Activated naive CD4-positive, alpha-beta T cell treated with anti-CD3 and anti-CD28 coated beads, Interleukin-2, amount 50 U/mL, for 72 hours (primary cell): ENCODE measurements around the gene KIF5C. TPM values are rescaled to one million over a fixed set of nuclear protein-coding genes. Genes with fewer than 3 reads are reported as not detected.
A peak's percentile ranks its signal among the peaks of the same experiment; 100 is the strongest.

Experiments used
- ATAC-seq, 2 donors: fragments of 150-1000 bp; cut with Tn5 transposase; 2 replicates each; pipeline ENCODE4 v1.10.0; 2021; ENCODE audit warnings: mild to moderate bottlenecking in 2 of 2, moderate library complexity in 2 of 2
- DNase-seq, 2 donors: peaks; one replicate each; pipeline ENCODE4 v3.0.0; 2021 to 2022; ENCODE audit warnings: low spot score in 2 of 2
- H3K27ac Mint-ChIP-seq, 2 donors: one replicate each; pipeline ENCODE4 v1.8.0; 2022; ENCODE audit warnings: mild to moderate bottlenecking in 2 of 2, mixed read lengths in 2 of 2
- H3K36me3 Mint-ChIP-seq, 2 donors: one replicate each; pipeline ENCODE4 v1.8.0; 2022; ENCODE audit warnings: mixed read lengths in 2 of 2
- H3K9me3 Mint-ChIP-seq, 2 donors: one replicate each; pipeline ENCODE4 v1.8.0; 2022; ENCODE audit warnings: mixed read lengths in 2 of 2
- total RNA-seq, 2 donors: library from RNA; stranded (reverse); gene quantifications; one replicate each; pipeline ENCODE4 v1.2.3, GENCODE V29; 2022

KIF5C gene
- total RNA-seq, 2 donors from 2014 or later = 16.4 to 26.8 TPM

GRCh38 chr2:148907085-148907785 lies 32.2 kb downstream of the KIF5C start:
- no peak for DNase-seq
- peaks cover 7 to 10% of the 10 kb centered on the region in 2 donors for H3K36me3 Mint-ChIP-seq
- H3K27ac Mint-ChIP-seq = no peak overlapping the region
- no peak for ATAC-seq
- H3K9me3 Mint-ChIP-seq = peaks cover 4 to 11% of the 10 kb centered on the region in 2 donors

- Mint-ChIP-seq H3K27ac (no peak overlapping the region), H3K9me3 (peaks cover 4 to 11% of the 10 kb centered on the region in 2 donors), H3K36me3 (peaks cover 7 to 10% of the 10 kb centered on the region in 2 donors)
- no peak for DNase-seq
- no peak for ATAC-seq
These were observed 34.1 kb downstream of the KIF5C start for GRCh38 chr2:148909114-148909513.

DNA sequence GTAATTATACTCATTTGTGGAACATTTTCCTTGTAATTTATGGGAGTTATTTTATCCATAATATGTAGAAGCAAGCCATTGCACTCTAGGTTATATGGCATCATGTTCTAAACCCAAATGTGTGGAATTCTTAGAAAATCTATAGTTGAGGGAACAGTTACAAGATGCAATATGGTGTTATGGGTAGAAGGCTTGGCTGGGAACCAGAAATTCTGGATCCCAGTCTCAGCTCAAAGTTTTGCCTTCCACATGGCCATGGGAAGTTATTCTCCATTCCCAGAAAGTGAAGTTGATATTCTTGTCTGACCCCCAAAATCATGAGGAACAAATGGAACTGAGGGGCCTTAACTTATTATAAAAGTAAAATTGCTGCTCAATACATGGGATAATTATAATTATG lies 38.0 kb downstream of the KIF5C start:
- ATAC-seq (no peak), DNase-seq (no peak)

GRCh38 chr2:148913492-148913891 lies 38.5 kb downstream of the KIF5C start:
- Mint-ChIP-seq H3K36me3 (peaks cover 4 to 11% of the 10 kb centered on the region in 2 donors), H3K27ac (no peak overlapping the region), H3K9me3 (peaks cover 4 to 8% of the 10 kb centered on the region in 2 donors)
- ATAC-seq (no peak), DNase-seq (no peak)

More for the DNA sequence above, 38.0 kb downstream of the KIF5C start:
- H3K27ac Mint-ChIP-seq = no peak overlapping the region
- H3K36me3 Mint-ChIP-seq = peaks cover 0 to 7% of the 10 kb centered on the region in 2 donors
- peaks cover 0 to 5% of the 10 kb centered on the region in 2 donors for H3K9me3 Mint-ChIP-seq

DNA sequence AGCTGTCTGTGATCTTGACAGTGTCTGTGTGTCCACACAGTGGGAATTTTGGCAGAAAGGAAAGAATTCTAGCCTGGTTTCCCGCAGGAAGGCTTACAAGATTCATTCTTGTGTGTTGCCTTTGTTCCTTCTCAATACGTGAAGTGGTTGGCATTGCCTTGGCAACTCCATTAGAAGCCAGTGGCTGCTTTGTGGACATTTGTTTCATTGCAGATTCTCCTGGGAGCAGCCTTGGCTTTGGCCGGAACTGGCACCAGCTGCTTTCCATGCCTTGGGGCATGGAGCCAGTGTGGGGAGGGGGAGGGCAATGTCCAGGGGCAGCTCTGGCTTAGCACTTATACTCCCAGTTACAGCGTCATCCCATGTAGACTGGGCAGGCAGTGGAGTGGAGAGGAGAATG lies 39.4 kb downstream of the KIF5C start:
- DNase-seq = no peak
- ATAC-seq = no peak
- Mint-ChIP-seq H3K9me3 (peaks cover 11 to 15% of the 10 kb centered on the region in 2 donors), H3K36me3 (peaks cover 12 to 19% of the 10 kb centered on the region in 2 donors), H3K27ac (no peak overlapping the region)

GRCh38 chr2:148917431-148917830 lies 42.4 kb downstream of the KIF5C start:
- H3K27ac Mint-ChIP-seq = peak overlapping the region in 1 of 2 donors; percentile 9
- H3K36me3 Mint-ChIP-seq = peaks cover 12 to 19% of the 10 kb centered on the region in 2 donors
- H3K9me3 Mint-ChIP-seq = peaks cover 10 to 11% of the 10 kb centered on the region in 2 donors
- ATAC-seq = peak; percentile 98 to 99
- DNase-seq = peak in 1 of 2 donors; percentile 20

DNA sequence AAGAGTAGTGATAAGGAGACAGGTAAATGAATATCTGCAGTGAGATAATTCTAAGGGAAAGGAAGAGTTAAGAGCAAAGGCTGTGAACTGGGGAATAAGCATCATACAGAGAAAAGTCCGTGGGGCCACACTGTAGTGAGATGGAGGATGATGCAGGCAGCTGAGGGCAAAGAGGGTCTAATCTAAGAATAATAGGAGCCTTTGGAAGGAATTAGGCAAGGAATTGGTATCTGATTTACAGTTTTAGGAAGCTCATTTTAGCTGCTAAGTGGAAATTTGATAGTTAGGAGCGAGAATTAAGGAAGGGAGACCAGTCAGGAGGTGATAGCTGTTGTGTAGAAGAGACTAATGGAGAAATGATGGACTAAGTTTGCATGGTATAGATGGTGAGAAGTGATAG lies 43.5 kb downstream of the KIF5C start:
- no peak overlapping the region for H3K27ac Mint-ChIP-seq
- peaks cover 12 to 19% of the 10 kb centered on the region in 2 donors for H3K36me3 Mint-ChIP-seq
- ATAC-seq = no peak
- DNase-seq = no peak
- peaks cover 10 to 11% of the 10 kb centered on the region in 2 donors for H3K9me3 Mint-ChIP-seq

- Mint-ChIP-seq H3K27ac (no peak overlapping the region), H3K9me3 (peaks cover 10 to 11% of the 10 kb centered on the region in 2 donors), H3K36me3 (peaks cover 12 to 19% of the 10 kb centered on the region in 2 donors)
- ATAC-seq = no peak
- DNase-seq = no peak
These were observed 45.5 kb downstream of the KIF5C start for GRCh38 chr2:148920559-148920958.

GRCh38 chr2:148922062-148922461 lies 47.0 kb downstream of the KIF5C start:
- no peak for DNase-seq
- H3K9me3 Mint-ChIP-seq = peaks cover 10 to 11% of the 10 kb centered on the region in 2 donors
- H3K36me3 Mint-ChIP-seq = peaks cover 15 to 26% of the 10 kb centered on the region in 2 donors
- H3K27ac Mint-ChIP-seq = no peak overlapping the region
- no peak for ATAC-seq

DNA sequence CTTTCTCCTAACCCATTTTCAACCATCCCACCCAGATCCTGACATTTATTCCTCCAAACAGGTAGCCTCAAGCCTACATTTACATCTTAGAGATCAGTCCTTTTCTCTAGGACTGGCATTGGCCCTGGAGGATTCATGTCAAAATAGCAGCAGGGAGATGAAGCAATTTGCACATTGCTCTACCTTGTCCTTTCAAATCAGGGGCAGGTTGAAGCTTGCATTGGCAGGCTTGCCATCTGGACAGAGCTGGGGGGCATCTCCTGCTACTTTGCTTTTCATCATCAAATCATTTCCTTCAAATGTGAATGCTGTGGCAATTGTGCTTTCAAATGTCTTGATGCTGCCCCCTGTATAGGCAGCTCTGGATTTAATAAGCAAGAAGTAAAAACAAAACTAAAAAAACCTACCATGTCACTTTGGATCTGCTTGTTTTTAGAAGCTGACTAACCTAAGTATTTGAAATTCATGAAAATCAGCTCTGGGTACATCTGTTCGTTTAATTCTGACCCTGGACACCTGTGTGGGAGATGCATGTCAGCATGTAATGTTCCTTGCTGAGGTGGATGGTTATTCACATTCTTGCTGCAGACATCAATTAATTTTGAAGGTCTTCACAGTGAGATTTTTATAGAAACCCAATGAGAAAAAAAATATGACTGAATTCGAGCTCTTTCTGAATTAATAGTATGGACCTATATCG lies 47.9 kb downstream of the KIF5C start:
- DNase-seq (no peak), ATAC-seq (no peak)
- Mint-ChIP-seq H3K9me3 (peaks cover 10 to 11% of the 10 kb centered on the region in 2 donors), H3K36me3 (peaks cover 18 to 30% of the 10 kb centered on the region in 2 donors), H3K27ac (no peak overlapping the region)

DNA sequence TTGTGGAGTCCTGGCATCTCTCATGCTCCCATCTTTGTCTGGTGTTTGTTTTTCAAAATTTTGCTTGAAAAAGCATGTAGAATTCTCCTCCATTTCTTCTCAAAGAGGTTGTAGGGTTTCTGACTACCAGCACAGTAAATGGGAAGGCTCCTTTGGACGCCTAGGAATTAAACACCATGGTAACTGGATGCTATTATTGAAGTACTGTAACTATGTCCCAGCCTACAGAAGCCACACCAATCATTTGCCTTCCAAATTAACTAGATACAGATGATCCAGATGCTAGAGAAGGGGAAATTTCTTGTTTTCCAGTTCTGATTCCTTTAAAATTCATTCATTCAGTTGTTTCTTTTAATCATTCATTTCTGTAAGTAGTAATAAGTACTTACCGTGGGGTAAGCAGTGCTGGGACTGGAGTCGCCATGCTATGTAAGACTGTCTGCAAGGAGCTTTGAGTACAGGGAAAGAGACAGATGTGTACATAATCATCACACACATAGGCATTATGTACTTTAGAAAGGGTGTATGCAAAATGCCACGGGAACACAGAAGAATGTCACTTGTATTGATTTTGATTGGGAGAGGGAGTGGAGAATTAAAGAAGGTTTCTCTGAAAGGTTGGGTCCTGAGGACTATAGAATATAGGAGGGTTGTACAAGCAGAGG lies 49.6 kb downstream of the KIF5C start:
- Mint-ChIP-seq H3K27ac (no peak overlapping the region), H3K36me3 (peaks cover 6 to 17% of the 10 kb centered on the region in 2 donors), H3K9me3 (no peaks in the 10 kb centered on the region)
- DNase-seq (no peak), ATAC-seq (no peak)

DNA sequence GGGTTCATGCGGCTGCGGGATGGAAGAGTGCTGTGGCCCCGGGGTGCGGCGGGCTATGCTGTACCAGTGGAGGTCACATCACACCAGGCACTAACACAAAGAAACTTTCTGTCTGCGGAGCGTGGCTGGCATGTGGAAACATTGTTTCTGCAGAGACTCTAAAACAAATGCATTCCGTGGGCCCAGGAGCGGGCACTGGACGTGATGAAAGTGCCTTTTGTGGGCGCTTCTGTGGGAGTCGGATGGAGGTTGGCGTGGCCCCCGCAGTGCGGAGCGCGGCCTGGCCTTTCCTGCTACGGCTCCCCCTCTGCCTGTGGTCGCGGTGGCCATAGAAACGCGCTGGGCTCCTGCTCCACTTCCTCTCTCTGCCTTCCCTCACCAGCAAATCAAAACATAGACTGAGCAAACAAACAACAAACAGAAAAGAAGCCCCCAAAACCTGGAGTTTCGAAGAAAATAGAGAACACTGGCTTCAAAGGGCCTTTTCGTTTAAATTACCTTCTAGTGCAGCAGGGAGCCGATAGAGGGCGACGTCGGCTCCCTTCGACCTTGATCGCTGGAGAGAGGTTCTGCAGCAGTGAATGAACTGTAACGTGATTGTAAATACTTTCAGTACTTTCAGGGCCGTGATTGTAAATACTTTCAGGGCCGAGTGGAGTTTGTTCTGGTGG lies 51.4 kb downstream of the KIF5C start:
- Mint-ChIP-seq H3K9me3 (no peaks in the 10 kb centered on the region), H3K36me3 (peaks cover 6 to 17% of the 10 kb centered on the region in 2 donors), H3K27ac (peak overlapping the region; percentile 85 to 91)
- ATAC-seq (peak; percentile 78 to 84), DNase-seq (peak in 1 of 2 donors; percentile 59)

DNA sequence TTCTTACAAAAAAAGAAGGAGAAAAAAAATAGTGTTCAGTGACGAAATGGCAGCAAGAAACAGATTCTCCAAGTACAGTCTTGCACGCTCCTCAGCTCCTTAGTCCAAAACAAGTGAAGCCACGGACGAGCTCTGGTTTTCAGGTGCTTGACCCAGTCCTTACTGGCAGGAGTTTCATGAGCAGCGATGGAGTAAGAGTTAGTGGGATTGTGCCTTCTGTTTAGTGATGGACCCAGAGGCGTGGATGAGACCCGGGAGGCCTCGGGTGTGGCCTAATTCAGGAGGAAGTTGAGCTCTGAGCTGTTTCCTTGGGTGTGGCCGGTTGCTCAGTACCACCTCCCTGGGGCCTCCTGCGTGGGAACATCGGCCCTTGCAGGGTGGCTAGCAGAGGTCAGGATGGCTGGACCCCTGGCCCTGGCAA lies 52.0 kb downstream of the KIF5C start:
- H3K9me3 Mint-ChIP-seq = no peaks in the 10 kb centered on the region
- peak; percentile 84 to 89 for ATAC-seq
- peak in 1 of 2 donors; percentile 46 for DNase-seq
- peak overlapping the region; percentile 85 to 91 for H3K27ac Mint-ChIP-seq
- H3K36me3 Mint-ChIP-seq = peaks cover 6 to 17% of the 10 kb centered on the region in 2 donors

GRCh38 chr2:148928395-148928794 lies 53.4 kb downstream of the KIF5C start:
- DNase-seq (no peak), ATAC-seq (no peak)
- Mint-ChIP-seq H3K36me3 (peaks cover 6 to 17% of the 10 kb centered on the region in 2 donors), H3K9me3 (no peaks in the 10 kb centered on the region), H3K27ac (no peak overlapping the region)

DNA sequence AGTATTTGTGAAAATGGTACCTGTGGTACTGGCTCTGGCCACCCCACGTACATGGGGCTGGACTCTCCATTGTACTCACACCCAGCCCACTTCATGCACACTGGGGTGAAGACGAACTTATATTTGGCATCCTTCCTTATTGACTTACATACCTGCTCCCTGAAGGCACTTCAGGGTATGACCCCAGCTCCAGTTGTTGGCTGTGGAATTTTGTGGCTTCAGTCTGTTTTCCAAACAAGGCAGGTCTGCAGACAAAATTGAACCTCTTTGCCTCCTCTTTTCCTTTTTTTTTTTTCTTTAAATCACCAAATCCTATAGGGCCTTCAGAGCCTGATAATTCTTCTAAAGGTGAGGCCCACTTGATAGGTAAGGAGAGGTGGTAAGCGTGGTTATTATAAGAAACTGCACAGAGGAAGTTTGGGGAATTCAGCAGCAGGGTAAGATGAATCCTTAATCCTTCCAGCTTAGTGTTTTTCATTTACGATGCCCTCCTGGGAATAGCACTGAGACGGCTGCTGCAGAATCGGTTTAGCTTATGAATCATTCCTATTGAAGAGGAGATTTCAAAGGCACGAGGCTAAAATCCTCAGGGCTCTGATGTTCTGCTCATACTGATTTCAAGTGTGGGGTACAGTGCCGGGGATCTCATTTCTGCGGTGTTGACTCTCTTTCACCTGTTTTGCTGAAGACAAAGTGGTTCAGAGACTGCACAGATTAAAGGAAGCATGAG lies 55.2 kb downstream of the KIF5C start:
- DNase-seq = no peak
- Mint-ChIP-seq H3K36me3 (peaks cover 6 to 17% of the 10 kb centered on the region in 2 donors), H3K9me3 (no peaks in the 10 kb centered on the region), H3K27ac (no peak overlapping the region)
- no peak for ATAC-seq

DNA sequence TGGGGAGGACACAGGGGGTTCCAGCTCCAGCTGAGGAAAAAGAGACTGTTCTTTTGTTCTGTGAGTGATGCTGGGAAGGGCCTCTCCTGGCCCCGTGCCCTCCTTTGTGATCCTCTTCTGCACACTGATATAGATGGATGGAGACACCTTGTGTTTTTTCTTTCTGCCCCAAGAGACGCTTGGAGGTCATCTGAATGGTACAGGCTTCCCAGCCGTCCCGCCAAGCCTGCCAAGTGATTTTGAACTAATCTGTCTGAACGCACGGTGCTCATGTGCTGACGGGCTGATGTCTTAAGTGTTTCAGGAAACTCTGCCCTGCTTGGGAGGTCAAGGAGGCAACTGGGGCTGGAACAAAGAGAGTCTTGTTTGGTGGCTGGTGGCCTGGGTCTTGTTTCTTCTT lies 57.5 kb downstream of the KIF5C start:
- Mint-ChIP-seq H3K9me3 (no peaks in the 10 kb centered on the region), H3K36me3 (no peaks in the 10 kb centered on the region), H3K27ac (no peak overlapping the region)
- ATAC-seq (no peak), DNase-seq (no peak)
